ENCODE measurements around the gene HHLA2. TPM values are rescaled to one million over a fixed set of nuclear protein-coding genes. Genes with fewer than 3 reads are reported as not detected.

The HHLA2 gene
- total RNA-seq, 1 donor = not detected

DNA sequence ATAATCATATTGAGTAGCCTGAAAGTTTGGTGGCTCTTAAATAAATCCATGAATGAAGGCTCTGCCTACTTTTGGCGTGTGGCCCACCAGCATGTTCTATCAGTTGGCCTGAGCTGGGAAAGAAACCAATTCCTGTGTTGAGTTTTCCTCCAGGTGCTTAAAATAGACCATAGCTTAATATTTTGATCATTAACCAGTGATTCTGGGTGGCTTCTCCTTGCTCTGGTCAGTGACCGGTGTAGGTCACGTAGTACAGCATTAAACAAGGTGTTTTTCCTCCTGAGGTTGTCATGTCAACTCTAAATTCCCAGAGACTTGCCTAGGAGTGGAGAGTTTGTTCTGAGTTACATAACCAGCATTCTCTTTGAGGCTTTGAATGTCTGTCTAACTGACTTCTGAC lies 1.3 kb downstream of the HHLA2 start:
- no peak for DNase-seq (ENCODE audit: low read depth)
- no peak overlapping the region for H3K4me3 ChIP-seq (ENCODE audit: low read depth, low read length)
- TF ChIP-seq, protein P1, sequence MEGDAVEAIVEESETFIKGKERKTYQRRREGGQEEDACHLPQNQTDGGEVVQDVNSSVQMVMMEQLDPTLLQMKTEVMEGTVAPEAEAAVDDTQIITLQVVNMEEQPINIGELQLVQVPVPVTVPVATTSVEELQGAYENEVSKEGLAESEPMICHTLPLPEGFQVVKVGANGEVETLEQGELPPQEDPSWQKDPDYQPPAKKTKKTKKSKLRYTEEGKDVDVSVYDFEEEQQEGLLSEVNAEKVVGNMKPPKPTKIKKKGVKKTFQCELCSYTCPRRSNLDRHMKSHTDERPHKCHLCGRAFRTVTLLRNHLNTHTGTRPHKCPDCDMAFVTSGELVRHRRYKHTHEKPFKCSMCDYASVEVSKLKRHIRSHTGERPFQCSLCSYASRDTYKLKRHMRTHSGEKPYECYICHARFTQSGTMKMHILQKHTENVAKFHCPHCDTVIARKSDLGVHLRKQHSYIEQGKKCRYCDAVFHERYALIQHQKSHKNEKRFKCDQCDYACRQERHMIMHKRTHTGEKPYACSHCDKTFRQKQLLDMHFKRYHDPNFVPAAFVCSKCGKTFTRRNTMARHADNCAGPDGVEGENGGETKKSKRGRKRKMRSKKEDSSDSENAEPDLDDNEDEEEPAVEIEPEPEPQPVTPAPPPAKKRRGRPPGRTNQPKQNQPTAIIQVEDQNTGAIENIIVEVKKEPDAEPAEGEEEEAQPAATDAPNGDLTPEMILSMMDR (IDR thresholded peaks at IDR 0.05; ENCODE audit: insufficient read depth, low read depth, low read length) = no peak

DNA sequence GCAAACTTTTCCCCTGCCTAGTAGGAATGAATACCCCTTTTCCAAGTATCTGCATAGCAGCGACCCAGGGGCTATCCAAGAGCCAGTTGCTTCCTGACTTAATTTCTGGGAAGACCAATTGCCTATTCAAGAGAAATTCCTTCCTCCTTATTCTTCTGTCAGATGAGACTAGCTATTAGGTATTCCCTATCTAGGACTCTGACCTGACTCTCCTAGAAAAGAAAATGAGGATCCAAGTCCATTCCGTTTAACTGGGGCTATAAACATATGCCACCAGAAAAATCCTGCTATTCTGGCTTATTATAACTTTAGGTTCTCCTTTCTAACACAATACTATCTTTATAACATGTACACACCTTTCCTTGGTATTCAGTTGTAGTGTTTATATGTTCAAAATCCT lies 1.7 kb downstream of the HHLA2 start:
- no peak overlapping the region for H3K4me3 ChIP-seq (ENCODE audit: low read depth, low read length)
- no peak for DNase-seq (ENCODE audit: low read depth)
- TF ChIP-seq, protein P1 (IDR thresholded peaks at IDR 0.05; ENCODE audit: insufficient read depth, low read depth, low read length) = no peak

DNA sequence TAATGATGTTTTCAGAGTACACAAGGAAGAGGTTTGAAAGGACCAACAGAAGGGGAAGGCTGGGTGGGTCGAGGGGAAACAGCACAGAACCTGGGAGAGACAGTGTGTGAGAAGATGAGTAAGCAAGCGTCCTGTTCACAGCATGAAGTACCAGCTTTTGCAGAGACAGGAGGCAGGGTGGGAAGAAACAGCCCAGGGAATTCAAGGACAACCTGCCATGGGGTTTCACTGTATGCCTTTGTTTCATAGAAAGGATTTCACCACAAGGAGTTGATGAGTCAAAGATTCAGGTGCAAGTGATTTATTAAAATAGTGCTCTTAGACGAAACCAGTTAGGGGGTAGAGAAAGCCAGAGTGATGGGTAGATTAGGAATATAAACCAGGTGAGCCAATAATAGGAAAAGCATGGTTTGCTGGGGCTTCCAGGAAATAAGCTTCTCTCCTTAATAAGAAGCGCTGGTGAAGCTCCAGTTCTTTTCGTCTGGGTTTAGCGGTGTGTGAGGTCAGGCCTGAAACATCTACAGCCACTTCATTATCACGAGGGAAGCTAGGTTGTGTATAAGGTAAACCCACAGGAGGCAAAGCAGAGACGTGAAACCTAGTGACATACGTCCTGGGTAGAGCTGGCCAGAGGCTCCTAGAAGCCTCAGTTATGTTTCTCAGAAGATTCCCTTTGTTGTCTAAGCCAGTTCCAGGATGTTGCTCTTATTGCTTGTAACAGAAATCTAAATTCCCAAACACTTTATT lies 3.9 kb downstream of the HHLA2 start:
- TF ChIP-seq, protein P1 (IDR thresholded peaks at IDR 0.05; ENCODE audit: insufficient read depth, low read depth, low read length) = no peak
- no peak overlapping the region for H3K4me3 ChIP-seq (ENCODE audit: low read depth, low read length)
- no peak for DNase-seq (ENCODE audit: low read depth)

DNA sequence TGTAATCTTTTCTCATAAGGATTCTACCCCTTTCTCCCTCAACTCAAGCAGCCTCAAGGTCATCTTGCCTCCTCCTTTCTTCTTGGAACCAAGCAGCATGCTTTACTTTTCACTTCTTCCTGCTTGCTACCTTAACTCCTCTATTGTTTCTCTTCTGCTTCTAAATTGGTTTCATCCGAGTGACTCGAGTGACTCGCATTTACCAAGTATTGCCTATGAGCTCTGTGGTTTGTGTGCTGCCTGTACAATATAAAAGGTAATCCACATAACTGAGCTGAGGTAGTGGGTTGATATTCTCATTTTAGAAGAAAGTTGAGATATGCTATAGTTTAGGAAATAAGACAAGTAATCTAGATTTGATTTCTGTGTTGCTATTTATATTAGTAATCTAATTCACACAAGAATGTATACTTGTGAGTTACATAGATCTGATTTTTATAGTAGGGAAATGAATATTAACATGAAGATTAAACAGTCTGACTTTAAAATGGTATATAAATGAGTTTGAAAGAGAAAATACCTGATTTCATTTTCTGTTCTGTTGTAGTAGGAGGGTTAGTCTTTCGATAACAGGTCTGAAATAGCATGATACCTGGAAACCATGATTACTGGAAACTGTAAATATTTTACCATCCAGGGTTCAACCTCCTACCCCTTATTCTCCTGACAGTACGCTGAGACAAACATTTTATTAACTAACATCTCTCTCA lies 5.5 kb downstream of the HHLA2 start:
- DNase-seq (ENCODE audit: low read depth) = no peak
- H3K4me3 ChIP-seq (ENCODE audit: low read depth, low read length) = no peak overlapping the region
- TF ChIP-seq, protein P1 (IDR thresholded peaks at IDR 0.05; ENCODE audit: insufficient read depth, low read depth, low read length) = no peak

DNA sequence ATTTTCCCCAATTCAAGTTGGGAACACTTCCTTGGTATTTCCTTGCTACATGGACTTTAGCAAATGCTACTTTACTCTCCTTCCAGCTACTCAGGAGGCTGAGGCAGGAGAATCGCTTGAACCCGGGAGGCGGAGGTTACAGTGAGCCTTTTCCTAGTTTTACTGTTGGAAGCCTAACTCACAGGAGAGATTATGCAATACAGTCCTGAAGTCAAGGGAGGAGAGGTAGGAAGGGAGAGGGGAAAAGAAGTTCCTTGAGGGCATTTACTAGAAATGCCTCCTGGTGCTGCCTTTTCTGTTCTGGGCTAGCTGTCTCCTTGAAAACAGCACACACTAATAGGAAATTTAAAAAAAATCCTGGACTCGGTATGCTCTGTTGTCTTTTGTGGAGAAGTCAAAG lies 6.2 kb downstream of the HHLA2 start:
- TF ChIP-seq, protein P1 (IDR thresholded peaks at IDR 0.05; ENCODE audit: insufficient read depth, low read depth, low read length) = no peak
- H3K4me3 ChIP-seq (ENCODE audit: low read depth, low read length) = no peak overlapping the region
- no peak for DNase-seq (ENCODE audit: low read depth)

DNA sequence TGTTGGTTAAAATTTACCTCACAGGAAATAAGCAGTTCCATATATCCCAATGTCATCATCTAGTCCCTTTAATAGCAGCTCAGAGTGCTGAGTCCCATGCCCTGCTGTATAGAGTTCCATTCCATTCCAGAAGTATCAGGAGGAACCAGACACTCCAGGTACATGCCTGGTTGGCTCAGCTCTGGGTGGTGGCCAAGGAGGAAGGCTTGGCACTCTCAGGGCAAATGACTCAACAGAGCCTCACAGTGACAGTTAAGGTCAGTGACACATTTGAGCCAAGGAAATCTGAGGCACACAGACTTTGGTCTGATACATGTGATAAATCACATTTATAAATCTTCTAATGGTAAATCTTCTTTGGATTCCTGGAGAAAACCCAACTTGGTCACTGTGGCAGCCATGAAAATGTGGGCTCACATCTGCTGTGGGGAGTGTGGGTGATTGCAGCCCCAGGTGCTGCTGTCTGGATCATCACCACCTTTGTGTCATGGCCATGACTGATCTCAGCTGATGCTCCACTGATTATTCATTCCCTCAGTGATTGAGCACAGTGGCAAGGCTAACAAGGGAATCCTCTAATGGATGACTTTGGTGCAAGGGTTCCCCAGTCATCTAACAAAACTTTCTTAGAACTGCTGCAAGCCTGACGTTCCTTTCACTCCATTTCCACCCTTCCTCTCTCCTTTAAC lies 9.3 kb downstream of the HHLA2 start:
- no peak for DNase-seq (ENCODE audit: low read depth)
- TF ChIP-seq, protein P1 (IDR thresholded peaks at IDR 0.05; ENCODE audit: insufficient read depth, low read depth, low read length) = no peak

More for the DNA sequence above, 9.3 kb downstream of the HHLA2 start:
- no peak overlapping the region for H3K4me3 ChIP-seq (ENCODE audit: low read depth, low read length)

Data from fibroblast of villous mesenchyme (primary cell).